HG03135 (cell line): ENCODE measurements around the gene FOXP1.

ENCODE experiments used
- ATAC-seq: cut with Tn5 transposase; IDR thresholded peaks from one replicate; pipeline ENCODE4 v1.9.1; 2021; ENCODE audit warnings: mild to moderate bottlenecking, moderate library complexity; ENCODE audit not compliant: unreplicated experiment

The FOXP1 gene

DNA sequence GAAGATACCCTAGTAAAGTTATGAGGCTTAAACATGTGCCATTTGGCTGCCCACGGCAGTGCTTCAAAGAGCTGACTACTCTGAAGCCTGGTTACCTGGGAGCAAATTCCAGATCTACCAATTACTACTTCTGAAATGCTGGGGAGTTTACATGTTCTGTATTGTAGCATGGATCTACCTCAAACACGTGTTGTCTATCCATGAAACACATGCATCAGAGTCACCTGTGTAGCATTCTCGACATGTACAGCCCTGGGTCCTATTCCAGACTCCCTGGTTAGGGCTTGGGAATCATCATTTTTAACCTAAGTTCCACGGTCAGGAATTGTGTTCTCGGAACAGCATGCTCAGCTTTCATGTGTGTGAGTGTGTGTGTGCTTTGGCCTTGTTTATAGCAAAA is 671.8 kb downstream of the FOXP1 start:
- ATAC-seq, result no peak

DNA sequence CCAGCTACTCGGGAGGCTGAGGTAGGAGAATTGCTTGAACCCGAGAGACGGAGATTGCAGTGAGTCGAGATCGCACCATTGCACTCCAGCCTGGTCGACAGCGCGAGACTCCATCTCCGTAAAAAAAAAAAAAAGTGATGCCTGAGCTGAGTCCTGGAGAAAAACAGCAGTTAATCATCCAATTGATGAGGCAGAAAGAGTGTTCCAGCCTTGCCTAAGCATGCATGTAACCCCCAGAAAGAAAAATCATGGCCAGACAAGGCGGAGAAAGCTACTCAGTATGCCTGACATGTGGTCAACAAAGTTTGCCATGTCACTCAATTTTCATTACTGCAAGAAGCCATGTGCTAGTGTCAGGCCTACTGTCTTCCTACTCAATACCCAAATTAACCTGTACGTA is 678.0 kb downstream of the FOXP1 start:
- no peak for ATAC-seq
